CD8-positive, alpha-beta memory T cell (primary cell): ENCODE results near the gene GNRHR. TPM values are rescaled to one million over a fixed set of nuclear protein-coding genes. Genes with fewer than 3 reads are reported as not detected.

Source experiments
- CTCF ChIA-PET: fragments of 350-600 bp; sonication (Branson Sonifier 250); formaldehyde crosslinking; loops from one replicate; lab custom pipeline; 2021; ENCODE audit warnings: antibody characterized with exemption; lab: Charles Lee
- POLR2A ChIA-PET: fragments of 350-600 bp; sonication (Branson Sonifier 250); formaldehyde crosslinking; loops from one replicate; lab custom pipeline; 2021; ENCODE audit warnings: antibody characterized with exemption; lab: Charles Lee
- DNase-seq, 5 donors: peaks; one replicate each; pipeline versions ENCODE4 v3.0.0 to v3.0.0-alpha.2; 2020 to 2022; ENCODE audit warnings: mixed read lengths in 1 of 5
- H3K27ac ChIP-seq: one replicate; pipeline ENCODE4 v1.7.0; 2013; ENCODE audit warnings: low read depth, mild to moderate bottlenecking, low read length, moderate library complexity
- H3K27me3 ChIP-seq: 2 replicates; pipeline ENCODE4 v1.7.0; 2013; ENCODE audit warnings: low read length, mild to moderate bottlenecking; ENCODE audit not compliant: insufficient read depth, poor library complexity, severe bottlenecking
- H3K36me3 ChIP-seq: 2 replicates; pipeline ENCODE4 v1.7.0; 2013; ENCODE audit warnings: mild to moderate bottlenecking, low read length, moderate library complexity; ENCODE audit not compliant: insufficient read depth
- H3K4me1 ChIP-seq: 2 replicates; pipeline ENCODE4 v1.7.0; 2013; ENCODE audit warnings: mild to moderate bottlenecking, low read length, moderate library complexity; ENCODE audit not compliant: insufficient read depth
- H3K4me3 ChIP-seq: 2 replicates; pipeline ENCODE4 v1.7.0; 2013; ENCODE audit warnings: mild to moderate bottlenecking, low read length
- H3K9me3 ChIP-seq: 2 replicates; pipeline ENCODE4 v1.7.0; 2013; ENCODE audit warnings: mild to moderate bottlenecking, low read length
- H3K27ac Mint-ChIP-seq, 8 donors: one replicate each; pipeline ENCODE4 v1.8.0; 2020 to 2021; ENCODE audit warnings: mixed read lengths in 8 of 8, mild to moderate bottlenecking in 6 of 8, inconsistent platforms in 3 of 8, moderate library complexity in 3 of 8
- H3K27me3 Mint-ChIP-seq, 2 donors: one replicate each; pipeline ENCODE4 v1.8.0; 2020 to 2021; ENCODE audit warnings: mixed read lengths in 2 of 2, mild to moderate bottlenecking in 1 of 2, moderate library complexity in 1 of 2
- H3K36me3 Mint-ChIP-seq, 3 donors: one replicate each; pipeline ENCODE4 v1.8.0; 2020 to 2021; ENCODE audit warnings: mixed read lengths in 3 of 3, inconsistent platforms in 1 of 3, mild to moderate bottlenecking in 1 of 3
- H3K4me1 Mint-ChIP-seq, 3 donors: one replicate each; pipeline ENCODE4 v1.8.0; 2020 to 2021; ENCODE audit warnings: mixed read lengths in 3 of 3, inconsistent platforms in 1 of 3, mild to moderate bottlenecking in 1 of 3
- H3K4me3 Mint-ChIP-seq, 7 donors: one replicate each; pipeline ENCODE4 v1.8.0; 2020 to 2021; ENCODE audit warnings: mixed read lengths in 7 of 7, mild to moderate bottlenecking in 6 of 7, moderate library complexity in 4 of 7, inconsistent platforms in 2 of 7
- H3K9me3 Mint-ChIP-seq, 5 donors: one replicate each; pipeline ENCODE4 v1.8.0; 2020 to 2022; ENCODE audit warnings: mixed read lengths in 5 of 5, mild to moderate bottlenecking in 3 of 5, moderate library complexity in 2 of 5, inconsistent platforms in 1 of 5
- polyA plus RNA-seq: library from polyadenylated mRNA; unstranded; fragments of 300-500 nt; fragmentation: Illumina TruSeq; gene quantifications from one replicate; pipeline ENCODE4 v1.2.3, GENCODE V29; 2021
- total RNA-seq, 2 experiments: library from RNA; stranded (reverse); gene quantifications; one replicate each; pipeline ENCODE4 v1.2.3, GENCODE V29; 2021

GNRHR gene
- total and polyA plus RNA-seq, 3 experiments from 2014 or later, result not detected

DNA sequence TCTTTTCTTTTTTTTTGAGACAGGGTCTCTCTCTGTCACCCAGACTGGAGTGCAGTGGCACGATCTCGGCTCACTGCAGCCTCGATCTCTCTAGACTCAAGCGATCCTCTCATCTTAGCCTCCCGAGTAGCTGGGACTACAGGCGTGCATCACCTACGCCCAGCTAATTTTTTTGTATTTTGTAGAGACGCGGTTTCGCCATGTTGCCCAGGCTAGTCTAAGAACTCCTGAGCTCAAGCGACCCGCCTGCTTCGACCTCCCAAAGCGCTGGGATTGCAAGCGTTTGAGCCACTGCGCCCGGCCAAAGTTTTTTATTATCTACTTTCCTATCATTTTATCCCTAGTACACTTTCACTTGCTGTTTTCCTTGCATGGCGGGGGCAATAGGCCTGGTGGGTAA is 54.6 kb downstream of the GNRHR start:
- Mint-ChIP-seq H3K9me3 (no peaks in the 10 kb centered on the region), H3K36me3 (peaks cover 0 to 31% (median 1%) of the 10 kb centered on the region in 3 donors), H3K27ac (peak overlapping the region; percentile 87 to 99 (median 98)), H3K4me1 (peaks cover 51 to 77% (median 72%) of the 10 kb centered on the region in 3 donors), H3K4me3 (peak overlapping the region; percentile 96 to 99 (median 97)), H3K27me3 (no peaks in the 10 kb centered on the region)
- DNase-seq, result no peak
- CTCF ChIA-PET, result interaction anchor here (0.9 to 1.7 kb wide), 4 partner anchors 8 to 47 kb away, joined by 3 read pairs; no protein-coding TSS in a partner anchor
- H3K9me3 ChIP-seq, result no peaks in the 10 kb centered on the region
- peaks cover 28% of the 10 kb centered on the region for H3K4me1 ChIP-seq
- POLR2A ChIA-PET, result interaction anchor here (2.2 kb wide), 1 partner anchor 155 kb away, joined by 15 read pairs; the partner anchor contains the start of gene CENPC
- no peaks in the 10 kb centered on the region for H3K36me3 ChIP-seq
- no peaks in the 10 kb centered on the region for H3K27me3 ChIP-seq
- H3K4me3 ChIP-seq, result peak overlapping the region; percentile 84
- H3K27ac ChIP-seq, result peak overlapping the region; percentile 89

DNA sequence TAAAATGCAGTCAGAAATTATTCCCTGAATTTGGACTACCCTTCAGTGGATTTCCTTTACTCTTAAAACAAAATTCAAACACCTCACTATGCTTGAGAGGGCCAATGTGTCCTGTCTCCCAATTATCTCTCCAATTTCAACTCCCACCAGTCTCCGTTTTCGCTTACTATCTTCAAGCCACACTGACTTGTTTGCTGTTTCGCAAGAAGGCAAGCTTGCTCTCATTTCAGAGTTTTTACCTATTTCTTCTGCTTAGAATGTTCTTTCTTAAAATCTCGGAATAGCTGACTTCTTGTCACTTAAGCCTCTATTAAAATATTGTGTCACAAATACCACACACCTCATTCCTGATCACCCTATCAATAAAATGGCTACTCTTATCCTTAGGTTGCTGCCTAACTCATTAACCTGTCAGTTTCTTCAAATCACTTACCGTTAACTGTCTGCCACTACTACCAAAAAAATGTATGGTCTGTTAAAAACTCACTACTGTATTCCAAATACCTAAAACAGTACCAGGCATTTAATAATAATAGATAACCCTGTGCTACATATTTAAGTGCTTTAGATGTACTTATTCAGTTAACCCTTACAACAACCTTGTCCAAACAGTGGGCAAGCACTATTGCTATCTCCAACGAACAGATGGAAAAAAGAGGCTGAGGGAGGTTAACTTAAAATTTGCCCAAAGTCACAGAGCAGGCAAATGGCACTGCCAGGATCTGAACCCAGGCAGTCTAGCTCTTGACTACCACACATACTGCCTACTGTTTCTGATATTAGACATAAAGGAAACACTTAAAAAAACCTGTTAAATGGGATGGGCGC is 56.1 kb downstream of the GNRHR start:
- peak overlapping the region in 6 of 8 donors; percentile 1 to 54 (median 36) for H3K27ac Mint-ChIP-seq
- H3K27ac ChIP-seq, result peak overlapping the region; percentile 2
- H3K9me3 ChIP-seq, result no peaks in the 10 kb centered on the region
- H3K27me3 ChIP-seq, result no peaks in the 10 kb centered on the region
- no peak overlapping the region for H3K4me3 ChIP-seq
- peak overlapping the region in 1 of 7 donors; percentile 12 for H3K4me3 Mint-ChIP-seq
- no peaks in the 10 kb centered on the region for H3K9me3 Mint-ChIP-seq
- H3K36me3 Mint-ChIP-seq, result peaks cover 0 to 33% (median 5%) of the 10 kb centered on the region in 3 donors
- no peaks in the 10 kb centered on the region for H3K36me3 ChIP-seq
- H3K4me1 ChIP-seq, result peaks cover 25% of the 10 kb centered on the region
- ChIA-PET CTCF (no interaction called here), POLR2A (no interaction called here)
- no peaks in the 10 kb centered on the region for H3K27me3 Mint-ChIP-seq
- peaks cover 46 to 72% (median 69%) of the 10 kb centered on the region in 3 donors for H3K4me1 Mint-ChIP-seq
- no peak for DNase-seq

DNA sequence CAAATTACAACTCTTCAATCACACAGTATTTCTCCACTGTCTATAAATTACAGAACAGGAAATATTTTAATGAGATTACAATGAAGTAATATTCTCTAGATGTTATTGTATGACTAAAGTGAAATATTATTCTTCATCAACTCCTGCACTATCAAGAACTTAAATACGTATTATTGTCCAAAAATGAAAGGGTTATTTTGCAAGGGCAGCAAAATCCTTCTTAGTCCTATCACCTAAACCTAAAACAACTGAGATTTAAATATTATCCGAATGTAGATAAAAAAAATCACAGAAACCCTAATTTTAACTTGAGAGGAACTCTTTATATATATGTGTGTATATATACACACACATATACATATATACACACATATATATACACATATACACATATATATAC is 58.1 kb downstream of the GNRHR start:
- H3K9me3 ChIP-seq, result no peaks in the 10 kb centered on the region
- ChIA-PET POLR2A (no interaction called here), CTCF (no interaction called here)
- Mint-ChIP-seq H3K27ac (peak overlapping the region in 1 of 8 donors; percentile 13), H3K4me3 (peak overlapping the region in 1 of 7 donors; percentile 24), H3K9me3 (no peaks in the 10 kb centered on the region), H3K36me3 (peaks cover 5 to 47% (median 19%) of the 10 kb centered on the region in 3 donors), H3K27me3 (no peaks in the 10 kb centered on the region), H3K4me1 (peaks cover 43 to 68% (median 66%) of the 10 kb centered on the region in 3 donors)
- no peak overlapping the region for H3K27ac ChIP-seq
- no peak overlapping the region for H3K4me3 ChIP-seq
- H3K4me1 ChIP-seq, result peaks cover 11% of the 10 kb centered on the region
- H3K36me3 ChIP-seq, result peaks cover 6% of the 10 kb centered on the region
- no peaks in the 10 kb centered on the region for H3K27me3 ChIP-seq
- no peak for DNase-seq

DNA sequence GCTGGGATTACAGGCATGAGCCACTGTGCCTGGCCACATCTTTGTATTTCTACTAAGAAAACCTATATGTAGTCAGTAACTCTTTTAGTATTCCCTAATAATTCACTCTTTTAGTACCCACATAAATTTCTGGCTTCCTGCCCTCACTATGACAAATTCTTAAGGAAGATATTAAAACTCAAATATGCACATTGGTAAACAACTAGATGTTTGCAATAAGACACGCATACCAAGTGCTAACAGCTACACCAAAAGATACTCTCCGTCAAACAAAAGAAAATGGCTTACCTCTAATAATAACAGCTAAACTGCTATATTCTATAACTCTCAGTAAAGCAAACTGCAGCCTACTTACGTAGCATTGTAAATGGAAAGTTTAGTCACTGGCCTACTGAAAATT is 59.5 kb downstream of the GNRHR start:
- Histone ChIP-seq H3K9me3 (no peaks in the 10 kb centered on the region), H3K27ac (no peak overlapping the region), H3K36me3 (peaks cover 6% of the 10 kb centered on the region), H3K4me3 (no peak overlapping the region), H3K4me1 (peaks cover 7% of the 10 kb centered on the region), H3K27me3 (no peaks in the 10 kb centered on the region)
- CTCF ChIA-PET, result interaction anchor here (1.7 kb wide), 1 partner anchor 152 kb away, joined by 5 read pairs; no protein-coding TSS in a partner anchor
- POLR2A ChIA-PET, result no interaction called here
- no peak for DNase-seq
- H3K4me1 Mint-ChIP-seq, result peaks cover 46 to 72% (median 71%) of the 10 kb centered on the region in 3 donors
- H3K27ac Mint-ChIP-seq, result peak overlapping the region in 1 of 8 donors; percentile 58
- H3K4me3 Mint-ChIP-seq, result no peak overlapping the region
- no peaks in the 10 kb centered on the region for H3K27me3 Mint-ChIP-seq
- H3K36me3 Mint-ChIP-seq, result peaks cover 10 to 50% (median 21%) of the 10 kb centered on the region in 3 donors
- H3K9me3 Mint-ChIP-seq, result no peaks in the 10 kb centered on the region

DNA sequence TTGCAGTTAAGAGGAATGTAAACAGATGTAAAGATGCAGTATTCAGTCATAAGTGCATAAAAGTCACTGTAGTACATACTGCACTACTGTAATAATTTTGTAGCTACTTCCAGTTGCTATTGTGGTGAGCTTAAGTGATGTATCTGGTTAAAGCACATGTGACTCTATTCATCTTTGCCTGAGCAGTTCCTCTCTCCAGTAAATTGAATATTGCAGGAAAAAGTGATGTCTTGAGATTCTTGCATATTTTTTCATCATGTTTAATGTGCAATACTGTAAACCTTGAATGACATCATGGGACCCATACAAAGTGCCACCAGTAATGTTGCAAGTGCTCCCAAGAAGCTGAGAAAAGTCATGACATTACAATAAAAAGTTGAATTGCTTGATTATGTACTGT is 62.9 kb downstream of the GNRHR start:
- no peak for DNase-seq
- Histone ChIP-seq H3K4me1 (no peaks in the 10 kb centered on the region), H3K4me3 (no peak overlapping the region), H3K27me3 (no peaks in the 10 kb centered on the region), H3K36me3 (peaks cover 6% of the 10 kb centered on the region), H3K9me3 (no peaks in the 10 kb centered on the region), H3K27ac (no peak overlapping the region)
- Mint-ChIP-seq H3K4me1 (peaks cover 39 to 64% (median 58%) of the 10 kb centered on the region in 3 donors), H3K4me3 (no peak overlapping the region), H3K36me3 (peaks cover 16 to 60% (median 25%) of the 10 kb centered on the region in 3 donors), H3K27me3 (no peaks in the 10 kb centered on the region), H3K9me3 (no peaks in the 10 kb centered on the region), H3K27ac (peak overlapping the region in 1 of 8 donors; percentile 47)
- ChIA-PET POLR2A (no interaction called here), CTCF (interaction anchor here (1.0 kb wide), 1 partner anchor 9 kb away, joined by 3 read pairs; no protein-coding TSS in a partner anchor)

Other genes starting within 250 kb of the GNRHR start
- 10 to 100 TPM; 20.2 to 25.0 TPM for gene CENPC, start 208.9 kb downstream of the GNRHR start, total RNA-seq
- gene CENPC, start 208.9 kb downstream of the GNRHR start, polyA plus RNA-seq, result 19.3 TPM
- gene STAP1, start 195.7 kb downstream of the GNRHR start, total RNA-seq, result 1 to 10 TPM in 1 of 2 experiments, under 1 TPM in 1; 0.40 to 1.1 TPM
- 2.6 TPM for gene STAP1, start 195.7 kb downstream of the GNRHR start, polyA plus RNA-seq
- 10 to 100 TPM; 69.6 to 71.6 TPM for gene UBA6, start 53.2 kb downstream of the GNRHR start, total RNA-seq
- 23.3 TPM for gene UBA6, start 53.2 kb downstream of the GNRHR start, polyA plus RNA-seq
- gene TMPRSS11D, start 129.6 kb upstream of the GNRHR start, total RNA-seq, result not detected
- gene TMPRSS11D, start 129.6 kb upstream of the GNRHR start, polyA plus RNA-seq, result not detected
- gene TMPRSS11A, start 209.1 kb upstream of the GNRHR start, total RNA-seq, result not detected
- not detected for gene TMPRSS11A, start 209.1 kb upstream of the GNRHR start, polyA plus RNA-seq